ENCODE results near the gene NLRX1. TPM values are rescaled to one million over a fixed set of nuclear protein-coding genes. Genes with fewer than 3 reads are reported as not detected.
"Not testable (repeated sequence)": the region's sequence is repeated elsewhere in the genome, so short reads cannot be mapped to it uniquely, and the experiment has no call there.

The NLRX1 gene
- total and polyA plus RNA-seq, 5 experiments from 2014 or later: 4.0 to 10.9 (median 10.3) TPM

GRCh38 chr11:119205574-119206510 lies 37.3 kb downstream of the NLRX1 start, which contains the start of gene CBL:
TSS of gene CBL (plus strand) at chr11:119206339. CDS start at chr11:119206418, 79 bp downstream.
- Mint-ChIP-seq H3K9me3 (no peaks in the 10 kb centered on the region), H3K36me3 (peaks cover 0 to 2% (median 0%) of the 10 kb centered on the region in 3 donors), H3K27me3 (no peaks in the 10 kb centered on the region), H3K27ac (peak within 1 kb of the TSS; percentile 90 to 98 (median 95)), H3K4me1 (peaks cover 14 to 52% (median 34%) of the 10 kb centered on the region in 4 donors), H3K4me3 (peak within 1 kb of the TSS; percentile 95 to 100 (median 98))
- POLR2A ChIA-PET: interaction anchor here (0.5 to 3.5 kb wide), 27 partner anchors 8 to 390 kb away, joined by 3 to 56 read pairs (median 5); partner anchors contain the start of genes RPS25 and TRAPPC4
- DNase-seq (peak; percentile 85 to 98 (median 95)), ATAC-seq (peak; percentile 86 to 87)

GRCh38 chr11:119206511-119207414 lies 38.2 kb downstream of the NLRX1 start:
- H3K9me3 Mint-ChIP-seq: no peaks in the 10 kb centered on the region
- POLR2A ChIA-PET: interaction anchor here (0.6 to 3.5 kb wide), 25 partner anchors 9 to 188 kb away, joined by 3 to 56 read pairs (median 5); partner anchors contain the start of genes RPS25 and TRAPPC4
- peak; percentile 31 to 44 for ATAC-seq
- peaks cover 14 to 57% (median 37%) of the 10 kb centered on the region in 4 donors for H3K4me1 Mint-ChIP-seq
- H3K36me3 Mint-ChIP-seq: peaks cover 0 to 2% (median 0%) of the 10 kb centered on the region in 3 donors
- H3K27me3 Mint-ChIP-seq: no peaks in the 10 kb centered on the region
- peak overlapping the region; percentile 95 to 100 (median 98) for H3K4me3 Mint-ChIP-seq
- peak overlapping the region; percentile 90 to 98 (median 95) for H3K27ac Mint-ChIP-seq
- DNase-seq: peak; percentile 18 to 67 (median 41)

- H3K4me1 Mint-ChIP-seq: peaks cover 14 to 57% (median 37%) of the 10 kb centered on the region in 4 donors
Measured at GRCh38 chr11:119207415-119207960, 39.0 kb downstream of the NLRX1 start.

GRCh38 chr11:119209186-119209585 lies 40.7 kb downstream of the NLRX1 start:
- POLR2A ChIA-PET: interaction anchor here (0.7 to 1.1 kb wide), 3 partner anchors 23 to 101 kb away, joined by 4 read pairs; no protein-coding TSS in a partner anchor
- Mint-ChIP-seq H3K4me3 (peak overlapping the region in 5 of 10 donors; percentile 19 to 69 (median 54)), H3K4me1 (peaks cover 18 to 68% (median 47%) of the 10 kb centered on the region in 4 donors), H3K27ac (peak overlapping the region in 6 of 10 donors; percentile 16 to 67 (median 56)), H3K9me3 (no peaks in the 10 kb centered on the region), H3K36me3 (peaks cover 0 to 2% (median 0%) of the 10 kb centered on the region in 3 donors), H3K27me3 (no peaks in the 10 kb centered on the region)
- no peak for DNase-seq
- no peak for ATAC-seq

More at GRCh38 chr11:119207415-119207960, 39.0 kb downstream of the NLRX1 start:
- Mint-ChIP-seq H3K27ac (peak overlapping the region in 9 of 10 donors; percentile 90 to 98 (median 95)), H3K27me3 (no peaks in the 10 kb centered on the region), H3K9me3 (no peaks in the 10 kb centered on the region), H3K4me3 (peak overlapping the region; percentile 95 to 100 (median 98)), H3K36me3 (peaks cover 0 to 2% (median 0%) of the 10 kb centered on the region in 3 donors)
- ATAC-seq: no peak
- peak in 1 of 10 donors; percentile 10 for DNase-seq
- POLR2A ChIA-PET: interaction anchor here (0.6 to 3.5 kb wide), 11 partner anchors 10 to 118 kb away, joined by 3 to 56 read pairs (median 8); a partner anchor contains a TSS

- peaks cover 23 to 71% (median 54%) of the 10 kb centered on the region in 4 donors for H3K4me1 Mint-ChIP-seq
Measured at GRCh38 chr11:119210050-119210449, 41.5 kb downstream of the NLRX1 start.

GRCh38 chr11:119218141-119218878 lies 49.8 kb downstream of the NLRX1 start:
- Mint-ChIP-seq H3K4me3 (no peak overlapping the region), H3K4me1 (peaks cover 17 to 73% (median 60%) of the 10 kb centered on the region in 4 donors), H3K27ac (peak overlapping the region in 7 of 10 donors; percentile 14 to 82 (median 52)), H3K9me3 (no peaks in the 10 kb centered on the region), H3K36me3 (peaks cover 0 to 21% (median 4%) of the 10 kb centered on the region in 3 donors), H3K27me3 (no peaks in the 10 kb centered on the region)
- DNase-seq: no peak
- ATAC-seq: no peak
- POLR2A ChIA-PET: interaction anchor here (2.0 kb wide), 1 partner anchor 12 kb away, joined by 6 read pairs; the partner anchor contains the start of gene CBL

More at GRCh38 chr11:119210050-119210449, 41.5 kb downstream of the NLRX1 start:
- Mint-ChIP-seq H3K9me3 (no peaks in the 10 kb centered on the region), H3K27ac (peak overlapping the region in 6 of 10 donors; percentile 16 to 85 (median 58)), H3K27me3 (no peaks in the 10 kb centered on the region), H3K36me3 (peaks cover 0 to 8% (median 2%) of the 10 kb centered on the region in 3 donors), H3K4me3 (peak overlapping the region in 5 of 10 donors; percentile 0 to 52 (median 24))
- POLR2A ChIA-PET: interaction anchor here (0.7 kb wide), 2 partner anchors 22 to 100 kb away, joined by 4 read pairs; no protein-coding TSS in a partner anchor
- DNase-seq (no peak), ATAC-seq (no peak)

GRCh38 chr11:119222308-119222707 lies 53.8 kb downstream of the NLRX1 start:
- peaks cover 0 to 9% (median 4%) of the 10 kb centered on the region in 3 donors for H3K36me3 Mint-ChIP-seq
- H3K4me1 Mint-ChIP-seq: peaks cover 14 to 70% (median 57%) of the 10 kb centered on the region in 4 donors
- peak overlapping the region in 9 of 10 donors; percentile 4 to 67 (median 22) for H3K27ac Mint-ChIP-seq
- DNase-seq (no peak), ATAC-seq (peak in 1 of 2 donors; percentile 40)
- POLR2A ChIA-PET: no interaction called here
- H3K27me3 Mint-ChIP-seq: no peaks in the 10 kb centered on the region
- peak overlapping the region in 6 of 10 donors; percentile 17 to 56 (median 27) for H3K4me3 Mint-ChIP-seq
- no peaks in the 10 kb centered on the region for H3K9me3 Mint-ChIP-seq

- POLR2A ChIA-PET: no interaction called here
- Mint-ChIP-seq H3K27ac (peak overlapping the region in 4 of 10 donors; percentile 4 to 67 (median 31)), H3K27me3 (no peaks in the 10 kb centered on the region), H3K4me3 (peak overlapping the region in 3 of 10 donors; percentile 20 to 56 (median 27)), H3K4me1 (peaks cover 15 to 68% (median 54%) of the 10 kb centered on the region in 4 donors), H3K9me3 (no peaks in the 10 kb centered on the region), H3K36me3 (peaks cover 0 to 8% (median 4%) of the 10 kb centered on the region in 3 donors)
- no peak for ATAC-seq
- no peak for DNase-seq
Measured at GRCh38 chr11:119222891-119223290, 54.4 kb downstream of the NLRX1 start.

- H3K27ac Mint-ChIP-seq: peak overlapping the region; percentile 9 to 91 (median 31)
- peaks cover 0 to 13% (median 4%) of the 10 kb centered on the region in 3 donors for H3K36me3 Mint-ChIP-seq
- H3K4me3 Mint-ChIP-seq: peak overlapping the region in 6 of 10 donors; percentile 6 to 67 (median 34)
- H3K9me3 Mint-ChIP-seq: no peaks in the 10 kb centered on the region
- peaks cover 15 to 68% (median 55%) of the 10 kb centered on the region in 4 donors for H3K4me1 Mint-ChIP-seq
- no peak for ATAC-seq
- H3K27me3 Mint-ChIP-seq: no peaks in the 10 kb centered on the region
- DNase-seq: no peak
- POLR2A ChIA-PET: no interaction called here
Measured at GRCh38 chr11:119223856-119224255, 55.3 kb downstream of the NLRX1 start.

- peak in 1 of 10 donors; percentile 15 for DNase-seq
- not testable (repeated sequence) for H3K9me3 Mint-ChIP-seq, H3K27me3 Mint-ChIP-seq
- H3K36me3 Mint-ChIP-seq: peaks cover 4 to 30% (median 9%) of the 10 kb centered on the region in 3 donors
- POLR2A ChIA-PET: interaction anchor here (0.5 to 1.2 kb wide), 4 partner anchors 12 to 360 kb away, joined by 3 to 6 read pairs (median 3); partner anchors contain the start of gene CBL
- peaks cover 20 to 62% (median 55%) of the 10 kb centered on the region in 4 donors for H3K4me1 Mint-ChIP-seq
- ATAC-seq: peak; percentile 30 to 56
- H3K27ac Mint-ChIP-seq: peak overlapping the region; percentile 48 to 93 (median 73)
- peak overlapping the region; percentile 20 to 83 (median 66) for H3K4me3 Mint-ChIP-seq
Measured at GRCh38 chr11:119228535-119229287, 60.2 kb downstream of the NLRX1 start.

Measured in naive thymus-derived CD8-positive, alpha-beta T cell (primary cell).